DMS 273 (cell line): ENCODE measurements around the gene MARCHF10.

ENCODE experiments used
- DNase-seq: peaks from one replicate; lab custom pipeline; 2025; ENCODE audit not compliant: unreplicated experiment; lab: John Stamatoyannopoulos, UW

Gene MARCHF10

DNA sequence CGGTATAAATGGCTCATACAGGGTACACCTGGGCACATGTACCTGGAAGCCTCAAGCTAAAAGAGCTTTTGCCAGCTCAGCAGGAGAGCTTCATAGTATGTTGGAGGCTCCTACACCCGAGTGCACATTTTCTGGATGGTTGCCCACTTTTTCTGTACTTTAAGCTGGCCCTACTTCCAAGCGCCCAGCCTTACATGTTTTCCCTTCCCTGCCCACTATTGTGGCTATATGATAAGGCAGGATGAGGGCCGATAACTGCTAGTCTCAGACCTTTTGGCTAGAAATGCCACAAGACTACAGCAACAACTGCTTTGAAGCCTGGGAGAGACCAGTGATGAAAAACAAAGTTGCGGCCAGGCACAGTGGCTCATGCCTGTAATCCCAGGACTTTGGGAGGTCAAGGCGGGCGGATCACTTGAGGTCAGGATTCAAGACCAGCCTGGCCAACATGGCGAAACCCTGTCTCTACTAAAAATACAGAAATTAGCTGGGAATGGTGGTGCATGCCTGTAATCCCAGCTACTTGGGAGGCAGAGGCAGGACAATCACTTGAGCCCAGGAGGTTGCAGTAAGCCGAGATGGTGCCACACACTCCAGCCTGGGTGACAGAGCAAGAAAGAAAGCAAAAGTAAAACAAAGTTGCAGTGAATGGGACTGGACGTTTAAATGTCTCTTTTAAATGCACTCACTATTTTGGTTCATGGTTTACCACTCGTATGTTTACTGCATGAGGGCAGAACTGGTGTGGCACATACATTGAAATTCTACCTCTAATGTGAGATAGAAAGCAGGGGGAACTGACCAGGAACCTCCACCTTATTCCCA is 14.2 kb upstream of the MARCHF10 start:
- peak; percentile 15 for DNase-seq

DNA sequence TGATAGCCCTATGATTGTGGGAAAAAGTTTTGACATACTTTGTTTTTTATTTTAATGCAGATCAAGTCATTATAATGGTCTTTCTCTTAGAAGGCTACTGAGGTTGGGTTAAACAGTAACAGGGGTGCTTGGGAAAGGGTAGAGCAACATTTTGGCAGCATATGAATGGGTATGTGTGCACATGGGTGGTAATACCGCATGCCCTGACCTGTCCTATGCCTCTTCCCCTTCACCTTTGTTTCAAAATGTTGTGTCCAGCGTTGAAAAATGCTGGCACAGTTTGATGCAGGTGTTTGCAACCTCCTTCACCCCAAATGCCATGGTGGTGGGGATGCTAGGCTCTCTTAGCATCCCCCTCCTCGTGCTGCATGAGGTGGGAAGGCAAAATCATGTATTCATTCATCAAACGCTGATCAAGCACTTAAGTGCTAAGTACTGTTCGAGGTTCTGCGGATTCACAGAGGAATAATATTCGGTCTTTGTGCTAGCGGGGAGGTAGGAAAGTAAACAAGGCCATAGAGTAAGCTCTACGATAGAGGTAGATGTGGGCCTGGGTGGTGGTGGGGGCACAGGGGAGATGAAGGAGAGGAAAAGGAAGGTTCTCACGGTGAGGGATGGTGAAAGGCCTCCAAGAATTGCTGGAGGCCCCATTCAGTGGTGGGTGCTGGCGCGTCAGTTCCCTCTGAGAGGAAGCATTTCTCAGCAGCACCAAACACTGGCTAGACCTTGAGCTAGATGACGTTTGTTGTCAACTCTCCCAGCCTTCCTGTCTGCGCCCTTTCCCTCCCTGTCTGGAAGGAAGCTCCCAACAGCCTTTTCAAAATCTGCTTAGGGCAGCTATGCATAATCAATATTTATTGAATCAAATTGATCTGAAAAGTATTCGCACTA is 13.3 kb upstream of the MARCHF10 start:
- no peak for DNase-seq

DNA sequence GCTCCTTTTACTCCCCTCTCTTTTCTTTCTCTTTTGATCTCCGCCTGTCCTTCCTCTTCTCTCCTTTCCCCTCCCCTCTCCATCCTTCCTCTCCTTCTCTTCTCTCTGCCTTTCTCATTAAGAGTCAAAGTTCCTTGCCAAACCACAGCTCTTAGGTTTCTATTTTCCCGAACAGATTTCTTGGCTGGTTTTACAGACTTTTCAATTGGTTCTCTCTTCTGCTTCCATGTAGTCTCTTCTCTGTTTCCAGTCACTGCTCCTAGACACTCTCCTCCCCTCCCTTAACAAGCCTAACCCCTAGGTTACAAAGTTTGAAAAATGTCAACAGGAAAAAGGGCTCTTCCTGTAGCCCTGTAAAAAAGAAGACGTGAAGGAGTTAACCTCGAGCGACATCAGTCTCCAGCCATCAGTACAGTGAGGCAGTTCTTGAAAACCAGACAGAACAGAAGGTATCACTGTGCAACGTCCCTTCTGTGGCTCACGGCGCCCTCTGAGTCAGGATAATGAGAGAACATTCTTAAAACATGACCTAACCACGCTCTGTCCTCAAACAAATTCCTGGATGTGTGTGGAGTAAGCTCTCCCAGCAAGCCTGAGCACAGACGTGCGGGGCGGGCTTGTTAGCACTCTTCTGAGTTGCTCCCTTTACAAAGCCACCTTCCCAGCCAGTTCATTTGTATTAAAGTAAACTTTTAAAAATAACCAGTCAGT is 11.6 kb upstream of the MARCHF10 start:
- peak; percentile 82 for DNase-seq

GRCh38 chr17:62818526-62818925 is 10.4 kb upstream of the MARCHF10 start:
- no peak for DNase-seq

GRCh38 chr17:62816282-62816839 is 8.2 kb upstream of the MARCHF10 start:
- no peak for DNase-seq

- no peak for DNase-seq
Measured at GRCh38 chr17:62809656-62810055, 1.5 kb upstream of the MARCHF10 start.

DNA sequence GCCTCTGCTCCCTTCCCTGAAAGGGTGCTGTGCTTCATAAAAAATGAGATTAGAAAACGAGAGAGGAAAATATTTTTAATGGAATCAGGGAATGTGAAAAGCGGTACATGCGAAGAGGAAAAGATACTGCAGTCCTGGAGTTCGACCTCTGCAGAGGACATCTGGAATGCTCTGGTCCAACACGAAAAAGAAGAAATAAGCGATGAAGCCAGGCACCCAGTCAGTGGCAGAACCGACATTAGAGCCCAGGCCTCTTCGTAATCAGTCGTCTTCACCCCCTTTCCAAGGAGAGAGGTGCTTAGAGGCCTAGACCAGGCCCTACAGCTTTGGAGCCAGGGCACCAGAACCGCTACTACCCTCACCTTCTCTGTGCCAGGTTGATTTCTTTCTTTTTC is 459 bp upstream of the MARCHF10 start:
- DNase-seq, result no peak

DNA sequence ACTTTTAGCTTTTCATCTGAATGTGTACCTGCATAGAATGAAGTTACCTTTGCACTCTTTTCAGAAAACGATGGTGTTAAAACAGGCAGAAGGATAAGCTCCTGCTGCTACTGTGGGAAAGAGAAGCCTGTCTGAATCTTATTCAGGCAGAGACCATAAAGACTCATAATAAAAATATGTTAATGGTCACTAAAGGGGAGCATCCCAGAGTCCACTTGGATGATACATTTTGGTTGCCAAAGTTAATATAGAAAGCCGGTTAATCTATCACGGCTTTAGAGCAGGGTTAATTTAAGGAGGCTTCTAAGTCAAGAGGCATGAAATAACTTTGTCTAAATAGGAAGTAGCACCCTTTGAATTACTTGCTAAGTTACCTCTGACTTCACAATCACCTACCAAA is 2.9 kb downstream of the MARCHF10 start:
- no peak for DNase-seq

- no peak for DNase-seq
Measured at GRCh38 chr17:62804822-62805221, 3.3 kb downstream of the MARCHF10 start.

GRCh38 chr17:62804025-62804424 is 4.1 kb downstream of the MARCHF10 start:
- DNase-seq, result no peak

DNA sequence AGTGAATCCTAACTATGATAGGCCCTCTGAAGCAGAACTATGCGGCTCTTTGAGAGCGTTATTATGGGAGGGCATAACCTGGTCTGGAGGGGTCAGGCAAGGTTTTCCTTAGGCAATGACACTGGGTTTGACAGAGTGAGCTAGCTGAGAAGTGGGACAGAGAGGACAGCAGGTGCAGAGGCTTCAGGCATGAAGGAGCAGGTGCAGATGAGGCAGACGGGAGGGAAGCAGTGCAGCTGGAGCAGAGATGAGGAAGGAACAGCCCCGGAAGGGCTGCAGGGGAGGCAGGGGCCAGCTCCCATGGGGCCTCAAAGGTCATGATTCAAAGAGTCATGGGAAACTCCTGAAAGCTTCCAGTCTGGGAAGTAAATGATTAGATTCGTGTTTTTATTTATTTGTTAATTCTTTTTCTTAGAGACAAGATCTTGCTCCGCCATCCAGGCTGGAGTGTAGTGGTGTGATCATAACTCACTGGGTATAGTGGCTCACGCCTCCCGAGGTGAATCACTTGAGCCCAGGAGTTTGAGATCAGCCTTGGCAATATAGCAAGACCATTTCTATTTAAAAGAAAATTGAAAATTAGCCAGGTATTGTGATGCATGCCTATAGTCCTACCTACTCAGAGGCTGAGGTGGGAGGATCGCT is 5.4 kb downstream of the MARCHF10 start:
- DNase-seq, result no peak

- DNase-seq, result no peak
Measured at GRCh38 chr17:62801553-62802114, 6.5 kb downstream of the MARCHF10 start.

GRCh38 chr17:62800585-62800984 is 7.5 kb downstream of the MARCHF10 start:
- DNase-seq, result no peak

- no peak for DNase-seq
Measured at GRCh38 chr17:62797959-62798358, 10.2 kb downstream of the MARCHF10 start.

GRCh38 chr17:62796291-62796690 is 11.8 kb downstream of the MARCHF10 start:
- no peak for DNase-seq

DNA sequence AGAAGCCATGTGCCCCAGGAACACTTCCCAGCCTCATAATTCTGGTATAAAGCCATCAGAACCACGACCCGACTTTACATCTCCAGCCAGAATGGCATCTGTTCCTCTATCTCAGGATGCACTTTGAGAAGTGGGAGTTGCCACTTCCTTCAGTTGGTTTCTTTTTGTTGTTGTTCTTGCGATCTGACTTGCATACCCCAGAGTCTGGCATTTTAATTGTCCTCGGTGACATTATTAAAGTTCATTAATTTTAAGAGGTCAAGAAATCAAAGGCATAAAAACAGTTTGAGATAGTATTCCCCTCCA is 13.5 kb downstream of the MARCHF10 start:
- no peak for DNase-seq

GRCh38 chr17:62793919-62794665 is 14.0 kb downstream of the MARCHF10 start:
- DNase-seq, result no peak

DNA sequence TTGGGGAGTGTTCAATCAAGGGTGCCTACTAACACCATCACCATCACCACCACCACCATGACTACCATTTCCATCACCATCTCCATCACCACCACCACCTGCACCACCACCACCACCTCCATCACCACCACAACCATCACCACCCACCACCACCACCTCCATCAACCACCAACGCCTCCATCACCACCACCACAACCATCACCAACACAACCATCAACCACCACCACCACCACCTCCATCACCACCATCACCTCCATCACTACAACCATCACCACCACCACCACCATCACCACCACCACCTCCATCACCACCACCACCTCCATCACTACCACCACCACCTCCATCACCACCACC is 15.7 kb downstream of the MARCHF10 start:
- DNase-seq, result no peak

DNA sequence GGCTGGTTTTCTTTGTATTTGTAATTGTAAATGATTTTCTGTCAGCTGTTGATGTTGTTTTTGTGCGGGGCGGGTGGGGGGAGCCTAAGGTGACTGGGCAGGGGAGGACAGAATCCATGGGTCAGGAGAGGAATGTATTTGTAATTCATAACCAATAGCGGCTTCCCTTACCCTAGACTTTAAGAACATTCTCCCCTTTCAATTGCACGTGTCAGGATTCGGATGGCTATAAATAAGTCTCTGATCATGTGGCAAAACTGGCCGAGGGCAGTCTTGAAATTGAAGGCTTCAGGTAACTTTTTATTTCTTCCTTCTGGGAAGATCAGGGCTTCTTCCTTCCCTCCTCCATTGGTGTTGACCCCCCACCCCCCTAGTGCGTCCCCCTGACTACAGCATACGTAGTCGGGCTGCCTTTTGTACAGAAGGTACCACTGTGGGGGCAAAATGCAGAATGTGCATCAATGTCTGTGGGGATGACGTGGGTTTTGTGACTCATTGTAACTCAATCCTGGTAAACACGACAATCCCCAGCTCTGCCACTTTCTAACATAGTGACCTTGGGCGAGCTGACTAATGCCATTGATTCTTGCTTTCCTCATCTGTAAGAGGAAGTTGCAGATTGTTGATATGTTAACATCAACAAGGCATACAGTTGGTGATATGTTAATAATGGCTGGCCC is 16.2 kb downstream of the MARCHF10 start:
- no peak for DNase-seq
